Muscle layer of colon (tissue), 2 donors: ENCODE results near the gene GOLGA1.
"Not testable (repeated sequence)": the region's sequence is repeated elsewhere in the genome, so short reads cannot be mapped to it uniquely, and the experiment has no call there.

Source experiments
- H3K27ac ChIP-seq: one replicate; pipeline ENCODE4 v1.7.0; 2013; ENCODE audit warnings: low read depth, mild to moderate bottlenecking, low read length, moderate library complexity
- H3K27me3 ChIP-seq, 2 donors: one replicate each; pipeline ENCODE4 v1.7.0; 2013; ENCODE audit warnings: low read length in 2 of 2, mild to moderate bottlenecking in 2 of 2; ENCODE audit not compliant: insufficient read depth in 2 of 2, control insufficient read depth in 1 of 2
- H3K36me3 ChIP-seq: one replicate; pipeline ENCODE4 v1.7.0; 2013; ENCODE audit warnings: mild to moderate bottlenecking, low read length; ENCODE audit not compliant: insufficient read depth
- H3K4me1 ChIP-seq: one replicate; pipeline ENCODE4 v1.7.0; 2013; ENCODE audit warnings: mild to moderate bottlenecking, low read length; ENCODE audit not compliant: insufficient read depth
- H3K4me3 ChIP-seq, 2 donors: one replicate each; pipeline ENCODE4 v1.7.0; 2013; ENCODE audit warnings: low read length in 2 of 2, low read depth in 1 of 2, mild to moderate bottlenecking in 1 of 2, moderate library complexity in 1 of 2
- H3K9ac ChIP-seq: one replicate; pipeline ENCODE4 v1.7.0; 2013; ENCODE audit warnings: low read length
- H3K9me3 ChIP-seq: one replicate; pipeline ENCODE4 v1.7.0; 2013; ENCODE audit warnings: mild to moderate bottlenecking, low read length
- donor health status: abdominal sarcoma.
- donor health status: Adenocarcinoma of cecum.

The GOLGA1 gene

GRCh38 chr9:124839612-124840299 lies 101.1 kb downstream of the GOLGA1 start:
- Histone ChIP-seq H3K36me3 (no peaks in the 10 kb centered on the region), H3K27ac (no peak overlapping the region), H3K4me1 (peaks cover 11% of the 10 kb centered on the region), H3K9me3 (no peaks in the 10 kb centered on the region), H3K4me3 (no peak overlapping the region), H3K9ac (no peak overlapping the region), H3K27me3 (no peaks in the 10 kb centered on the region)

DNA sequence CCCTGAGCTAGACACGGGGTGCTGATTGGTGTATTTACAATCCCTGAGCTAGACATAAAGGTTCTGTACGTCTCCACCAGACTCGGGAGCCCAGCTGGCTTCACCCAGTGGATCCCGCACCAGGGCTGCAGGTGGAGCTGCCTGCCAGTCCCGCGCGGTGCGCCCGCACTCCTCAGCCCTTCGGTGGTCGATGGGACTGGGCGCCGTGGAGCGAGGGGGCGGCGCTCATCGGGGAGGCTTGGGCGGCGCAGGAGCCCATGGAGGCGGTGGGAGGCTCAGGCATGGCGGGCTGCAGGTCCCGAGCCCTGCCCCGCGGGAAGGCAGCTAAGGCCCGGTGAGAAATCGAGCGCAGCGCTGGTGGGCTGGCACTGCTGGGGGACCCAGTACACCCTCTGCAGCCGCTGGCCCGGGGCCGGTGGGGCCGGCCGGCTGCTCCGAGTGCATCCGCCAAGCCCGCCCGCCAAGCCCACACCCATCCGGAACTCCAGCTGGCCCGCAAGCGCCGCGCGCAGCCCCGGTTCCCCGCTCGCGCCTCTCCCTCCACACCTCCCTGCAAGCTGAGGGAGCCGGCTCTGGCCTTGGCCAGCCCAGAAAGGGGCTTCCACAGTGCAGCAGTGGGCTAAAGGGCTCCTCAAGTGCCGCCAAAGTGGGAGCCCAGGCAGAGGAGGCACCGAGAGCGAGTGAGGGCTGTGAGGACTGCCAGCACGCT lies 102.2 kb downstream of the GOLGA1 start:
- not testable (repeated sequence) for H3K9ac ChIP-seq, H3K27ac ChIP-seq, H3K4me3 ChIP-seq, H3K36me3 ChIP-seq, H3K27me3 ChIP-seq, H3K9me3 ChIP-seq
- peaks cover 12% of the 10 kb centered on the region for H3K4me1 ChIP-seq

- H3K4me3 ChIP-seq, H3K36me3 ChIP-seq, H3K9ac ChIP-seq, H3K27ac ChIP-seq, H3K27me3 ChIP-seq, H3K9me3 ChIP-seq: not testable (repeated sequence)
- peaks cover 12% of the 10 kb centered on the region for H3K4me1 ChIP-seq
Measured at GRCh38 chr9:124838132-124838531, 102.8 kb downstream of the GOLGA1 start.

GRCh38 chr9:124835026-124835557 lies 105.8 kb downstream of the GOLGA1 start:
- Histone ChIP-seq H3K4me1 (peaks cover 26% of the 10 kb centered on the region), H3K27ac (peak overlapping the region; percentile 68)

DNA sequence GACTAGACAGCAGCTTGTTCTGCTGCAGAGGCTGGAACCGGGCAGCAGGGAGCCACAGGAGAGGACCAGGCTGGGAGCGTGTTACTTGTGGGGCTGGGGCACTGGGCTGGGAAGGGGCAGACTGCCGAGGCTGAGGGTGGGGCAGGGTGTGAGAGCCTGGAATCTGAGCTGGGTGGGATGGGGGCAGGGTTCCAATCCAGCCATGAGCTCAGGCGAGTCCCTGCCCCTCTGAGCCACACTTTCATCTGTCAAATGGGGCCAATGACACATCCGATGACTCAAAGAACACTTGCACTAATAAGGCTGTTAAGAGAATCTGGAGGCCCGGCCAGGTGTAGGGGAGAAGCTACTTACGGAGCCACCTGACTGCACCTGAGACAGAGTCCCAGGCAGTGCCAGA lies 106.3 kb downstream of the GOLGA1 start:
- peak overlapping the region; percentile 68 for H3K27ac ChIP-seq
- peaks cover 26% of the 10 kb centered on the region for H3K4me1 ChIP-seq
- H3K36me3 ChIP-seq: no peaks in the 10 kb centered on the region
- no peaks in the 10 kb centered on the region for H3K9me3 ChIP-seq
- H3K9ac ChIP-seq: peak overlapping the region; percentile 41
- H3K27me3 ChIP-seq: no peaks in the 10 kb centered on the region
- peak overlapping the region in 1 of 2 donors; percentile 47 for H3K4me3 ChIP-seq

More at GRCh38 chr9:124835026-124835557, 105.8 kb downstream of the GOLGA1 start:
- peak overlapping the region; percentile 13 to 47 for H3K4me3 ChIP-seq
- H3K27me3 ChIP-seq: no peaks in the 10 kb centered on the region
- H3K9ac ChIP-seq: peak overlapping the region; percentile 41
- no peaks in the 10 kb centered on the region for H3K9me3 ChIP-seq
- H3K36me3 ChIP-seq: no peaks in the 10 kb centered on the region

DNA sequence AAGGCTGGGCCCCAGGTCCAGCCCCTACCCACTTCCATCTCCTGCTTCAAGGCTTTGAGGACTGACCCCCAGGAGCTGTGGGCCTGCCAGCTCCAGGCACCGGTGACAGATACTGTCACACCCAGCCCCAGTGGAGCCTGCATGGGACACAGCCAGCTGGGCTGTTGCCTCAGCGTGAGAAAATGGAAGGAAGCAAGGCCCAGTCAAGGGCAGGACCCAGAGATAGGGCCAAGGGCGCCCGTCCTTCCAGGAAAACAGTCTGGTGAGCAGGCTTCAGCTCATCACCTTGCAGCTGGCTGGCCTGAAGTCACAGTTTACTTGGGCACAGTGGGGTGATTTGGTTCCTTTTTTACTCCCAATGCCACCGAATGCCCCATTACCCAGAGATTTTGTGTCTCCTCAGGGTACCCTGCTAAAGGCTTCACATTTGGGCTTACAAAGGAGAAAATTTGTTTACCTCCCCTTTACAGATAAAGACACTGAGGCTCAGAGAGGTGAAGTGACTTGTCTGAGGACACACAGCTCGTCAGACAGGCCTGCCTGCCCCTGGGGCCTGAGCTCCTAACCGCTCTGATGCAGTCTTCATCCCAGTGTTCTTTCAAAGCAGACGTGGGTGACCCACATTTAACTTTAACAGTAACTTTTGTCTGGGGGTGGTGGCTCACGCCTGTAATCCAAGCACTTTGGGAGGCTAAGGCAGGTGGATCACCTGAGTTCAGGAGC lies 109.1 kb downstream of the GOLGA1 start:
- Histone ChIP-seq H3K36me3 (no peaks in the 10 kb centered on the region), H3K9ac (no peak overlapping the region), H3K4me3 (no peak overlapping the region), H3K27ac (no peak overlapping the region), H3K27me3 (no peaks in the 10 kb centered on the region), H3K4me1 (peaks cover 26% of the 10 kb centered on the region), H3K9me3 (no peaks in the 10 kb centered on the region)

DNA sequence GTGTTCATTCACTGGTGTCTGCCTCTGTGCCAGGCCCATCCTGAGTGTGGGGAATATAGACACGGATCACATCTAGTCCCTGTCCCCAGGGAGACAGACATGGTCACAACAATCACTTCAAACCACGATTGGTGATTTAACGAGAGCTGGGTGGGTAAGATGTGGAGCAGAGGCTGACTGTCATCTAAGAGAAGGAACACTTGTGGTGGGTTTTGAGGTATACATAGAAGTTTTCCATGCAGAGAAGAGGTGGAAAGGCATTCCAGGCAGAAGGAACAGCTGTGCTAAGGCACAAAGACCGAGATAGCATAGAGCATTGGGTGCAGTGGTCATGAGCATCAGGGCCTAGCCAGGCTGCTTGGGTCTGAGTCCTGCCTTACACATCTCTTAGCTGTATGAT lies 110.3 kb downstream of the GOLGA1 start:
- Histone ChIP-seq H3K36me3 (no peaks in the 10 kb centered on the region), H3K27ac (no peak overlapping the region), H3K27me3 (no peaks in the 10 kb centered on the region), H3K9me3 (no peaks in the 10 kb centered on the region), H3K4me3 (no peak overlapping the region), H3K4me1 (peaks cover 24% of the 10 kb centered on the region), H3K9ac (no peak overlapping the region)

DNA sequence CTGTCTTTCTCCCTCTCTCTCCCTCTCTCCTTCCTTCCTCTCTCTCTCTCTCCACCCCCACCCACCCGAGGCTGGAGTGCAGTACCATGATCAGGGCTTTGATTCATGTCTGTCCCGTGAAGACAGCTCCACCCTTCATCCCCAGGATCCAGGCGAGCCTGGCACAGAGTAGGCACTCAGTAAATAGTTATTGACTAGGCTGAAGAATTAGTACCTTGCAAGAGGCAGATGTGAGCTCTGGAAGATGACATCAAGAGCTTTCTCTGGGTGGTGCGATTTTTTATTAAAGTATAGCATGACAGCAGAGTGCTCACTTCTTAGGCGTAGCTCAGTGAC lies 111.6 kb downstream of the GOLGA1 start:
- Histone ChIP-seq H3K27ac (no peak overlapping the region), H3K36me3 (no peaks in the 10 kb centered on the region), H3K9ac (no peak overlapping the region), H3K4me3 (no peak overlapping the region), H3K4me1 (peaks cover 14% of the 10 kb centered on the region), H3K9me3 (no peaks in the 10 kb centered on the region), H3K27me3 (no peaks in the 10 kb centered on the region)

- Histone ChIP-seq H3K4me1 (peaks cover 14% of the 10 kb centered on the region), H3K4me3 (no peak overlapping the region), H3K27ac (no peak overlapping the region), H3K36me3 (no peaks in the 10 kb centered on the region), H3K9me3 (no peaks in the 10 kb centered on the region), H3K27me3 (no peaks in the 10 kb centered on the region), H3K9ac (no peak overlapping the region)
Measured at GRCh38 chr9:124828489-124829333, 112.2 kb downstream of the GOLGA1 start.
